Lower leg skin (tissue), 4 donors: ENCODE results near the gene HPD. TPM values are rescaled to one million over a fixed set of nuclear protein-coding genes. Genes with fewer than 3 reads are reported as not detected.

Experiments
- DNase-seq, 2 donors: peaks; one replicate each; pipeline ENCODE4 v3.0.0-alpha.2; 2019; ENCODE audit warnings: low spot score in 2 of 2
- H3K4me3 ChIP-seq: fragments of 200-600 bp; sonication (generic); 2 replicates; pipeline ENCODE4 v1.5.1; 2017; ENCODE audit warnings: mild to moderate bottlenecking, low read depth; ENCODE audit not compliant: poor library complexity, severe bottlenecking
- CTCF ChIP-seq, 3 donors: fragments of 450-650 bp; IDR thresholded peaks; one replicate each; pipeline ENCODE4 v1.5.1; 2016; ENCODE audit warnings: antibody characterized with exemption in 3 of 3, mild to moderate bottlenecking in 3 of 3, moderate library complexity in 2 of 3
- POLR2A ChIP-seq, 2 donors: fragments of 450-650 bp; IDR thresholded peaks; one replicate each; pipeline ENCODE4 v1.6.1; 2016 to 2017; ENCODE audit warnings: antibody characterized with exemption in 2 of 2, mild to moderate bottlenecking in 1 of 2, moderate library complexity in 1 of 2
- WGBS, 2 donors: methylation state at CpG; one replicate each; pipeline ENCODE4 v1.1.5; 2018; 5-methylcytosine and 5-hydroxymethylcytosine counted together
- intact Hi-C: fragments of 100-400 bp; cut with DNase I; formaldehyde crosslinking; loops from one replicate; pipeline ENCODE4 v1.15.0; 2023; ENCODE audit warnings: low total_unique reads
- total RNA-seq, 4 donors: library from RNA; depleted of rRNA; stranded (reverse); fragments of >200 nt; gene quantifications; one replicate each; pipeline ENCODE4 v1.1.0, GENCODE V29; 2016

Gene HPD
- total RNA-seq, 4 donors from 2014 or later, result not detected

- DNase-seq, result no peak
- 90 to 91% methylated on average over 19 of the region's 19 CpGs for WGBS, 2 donors
- no peak overlapping the region for H3K4me3 ChIP-seq
- TF ChIP-seq POLR2A (IDR thresholded peaks at IDR 0.05) (no peak), CTCF (IDR thresholded peaks at IDR 0.05) (no peak)
- intact Hi-C loops, result no loop called here
These were observed 27.0 kb downstream of the HPD start for GRCh38 chr12:121831571-121832245.

- TF ChIP-seq CTCF (IDR thresholded peaks at IDR 0.05) (no peak), POLR2A (IDR thresholded peaks at IDR 0.05) (no peak)
- intact Hi-C loops, result no loop called here
- no peak overlapping the region for H3K4me3 ChIP-seq
- DNase-seq, result no peak
- 88 to 90% methylated on average over 29 of the region's 29 CpGs for WGBS, 2 donors
These were observed 27.9 kb downstream of the HPD start for GRCh38 chr12:121830588-121831265.

- no peak for DNase-seq
- 94 to 96% methylated on average over 20 to 22 of the region's 23 CpGs for WGBS, 2 donors
- no peak for TF ChIP-seq POLR2A (IDR thresholded peaks at IDR 0.05)
- TF ChIP-seq CTCF (IDR thresholded peaks at IDR 0.05), result no peak
- no peak overlapping the region for H3K4me3 ChIP-seq
- intact Hi-C loops, result no loop called here
These were observed 28.5 kb downstream of the HPD start for GRCh38 chr12:121830134-121830533.

GRCh38 chr12:121829250-121829918 lies 29.3 kb downstream of the HPD start:
- TF ChIP-seq CTCF (IDR thresholded peaks at IDR 0.05) (no peak), POLR2A (IDR thresholded peaks at IDR 0.05) (no peak)
- no peak overlapping the region for H3K4me3 ChIP-seq
- no peak for DNase-seq
- 82 to 86% methylated on average over 7 of the region's 7 CpGs for WGBS, 2 donors
- intact Hi-C loops, result no loop called here

GRCh38 chr12:121828826-121829225 lies 29.8 kb downstream of the HPD start:
- H3K4me3 ChIP-seq, result no peak overlapping the region
- intact Hi-C loops, result no loop called here
- 71 to 72% methylated on average over 9 of the region's 9 CpGs for WGBS, 2 donors
- DNase-seq, result no peak
- no peak for TF ChIP-seq POLR2A (IDR thresholded peaks at IDR 0.05)
- TF ChIP-seq CTCF (IDR thresholded peaks at IDR 0.05), result no peak
